SH-SY5Y (cell line): ENCODE results near the gene TSPEAR.

Experiments used
- GATA2 ChIP-seq: IDR thresholded peaks from 2 replicates; pipeline ENCODE4 v1.6.1; 2011; ENCODE audit warnings: mild to moderate bottlenecking, low read depth, low read length
- GATA3 ChIP-seq: IDR thresholded peaks from 2 replicates; pipeline ENCODE4 v1.6.1; 2011; ENCODE audit warnings: low read depth, mild to moderate bottlenecking, low read length, moderate library complexity

GRCh38 chr21:44544566-44544965 is 166.8 kb downstream of the TSPEAR start:
- TF ChIP-seq GATA3, result no peak
- no peak for TF ChIP-seq GATA2
